Endometrium (tissue), 2 donors: Measurements from ENCODE around the gene PITRM1.
A peak's percentile ranks its signal among the peaks of the same experiment; 100 is the strongest.

ENCODE experiments used
- FAIRE-seq: peaks from 2 replicates; lab custom pipeline; 2012; peaks lifted over from hg19 to GRCh38; lab: Jason Lieb, UNC
- donor health status: control.
- donor health status: control.

Gene PITRM1

GRCh38 chr10:3100856-3101640, 71.5 kb downstream of the PITRM1 start:
- no peak for FAIRE-seq

DNA sequence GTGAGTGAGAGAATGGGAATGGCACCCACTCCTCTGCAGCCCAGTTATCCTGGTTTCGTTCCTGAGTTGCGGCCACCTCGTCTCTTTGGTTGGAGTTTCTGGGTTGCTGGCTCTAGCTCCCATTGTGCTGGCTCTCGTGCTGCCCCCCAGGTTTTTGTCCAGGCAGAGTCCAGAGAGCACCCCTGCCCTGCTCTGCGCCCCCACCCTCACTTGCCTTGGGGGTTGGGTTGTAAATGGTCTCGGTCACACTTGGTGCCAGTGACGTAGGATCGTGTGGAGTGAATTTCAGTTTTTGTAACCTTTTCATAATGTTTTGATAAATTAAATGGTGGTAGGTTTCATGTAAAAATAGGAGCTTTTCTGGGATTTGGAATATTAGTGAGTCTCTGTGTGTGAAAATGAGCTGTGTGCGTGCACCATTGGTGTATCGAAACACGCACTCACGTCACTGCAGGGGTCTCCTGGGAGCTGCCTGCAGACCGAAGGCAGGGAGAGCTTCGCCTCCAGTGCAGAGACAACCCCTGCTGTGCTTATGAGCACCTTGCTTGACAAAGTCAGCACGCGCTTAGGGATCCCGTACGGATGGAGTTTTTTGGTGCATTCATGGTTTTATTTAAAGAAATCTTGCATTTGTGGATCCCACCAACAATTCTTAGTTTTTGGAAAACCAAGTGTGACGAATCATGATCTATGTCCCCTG, 72.3 kb downstream of the PITRM1 start:
- FAIRE-seq = no peak

GRCh38 chr10:3099291-3100092, 73.1 kb downstream of the PITRM1 start:
- FAIRE-seq = no peak

DNA sequence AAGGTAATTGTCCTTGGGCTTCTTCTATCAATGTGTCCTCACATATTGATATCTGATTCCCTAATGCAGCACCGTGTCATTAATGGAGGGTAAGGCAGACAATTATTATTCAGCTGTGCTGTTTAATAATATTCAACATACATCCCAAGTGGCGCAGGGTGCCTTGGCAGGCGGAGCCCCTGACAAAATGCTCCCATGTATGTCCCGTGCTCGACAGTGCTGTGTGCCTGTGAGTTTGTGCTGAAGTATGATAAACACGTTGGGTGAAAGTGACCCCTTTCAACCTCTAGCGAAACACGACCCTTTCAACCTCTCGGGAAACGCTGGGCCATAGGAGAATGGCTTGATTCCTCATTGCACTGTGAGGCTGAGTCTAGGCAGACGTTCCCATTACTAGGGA, 73.9 kb downstream of the PITRM1 start:
- no peak for FAIRE-seq

- FAIRE-seq = no peak
Measured at GRCh38 chr10:3097160-3097559, 75.4 kb downstream of the PITRM1 start.

DNA sequence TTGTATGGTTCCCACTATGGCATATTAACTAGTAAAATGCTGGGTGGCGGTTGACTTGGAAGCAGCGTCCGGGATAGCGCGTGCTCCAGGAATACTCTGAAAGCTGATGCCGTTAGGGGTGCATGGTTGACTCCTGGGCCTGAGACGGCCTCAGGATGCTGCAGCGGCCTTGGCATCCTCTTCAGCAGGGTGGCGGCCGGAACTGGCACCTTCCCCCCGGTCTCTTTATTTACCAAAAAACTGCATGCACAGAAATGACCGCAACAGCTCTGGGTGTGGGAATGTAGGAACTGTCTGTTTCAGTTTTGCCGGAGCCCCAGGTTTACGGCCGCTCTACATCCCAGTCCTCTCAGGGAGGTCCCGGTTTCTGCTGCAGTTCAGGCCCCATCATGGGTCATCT, 76.4 kb downstream of the PITRM1 start:
- no peak for FAIRE-seq

DNA sequence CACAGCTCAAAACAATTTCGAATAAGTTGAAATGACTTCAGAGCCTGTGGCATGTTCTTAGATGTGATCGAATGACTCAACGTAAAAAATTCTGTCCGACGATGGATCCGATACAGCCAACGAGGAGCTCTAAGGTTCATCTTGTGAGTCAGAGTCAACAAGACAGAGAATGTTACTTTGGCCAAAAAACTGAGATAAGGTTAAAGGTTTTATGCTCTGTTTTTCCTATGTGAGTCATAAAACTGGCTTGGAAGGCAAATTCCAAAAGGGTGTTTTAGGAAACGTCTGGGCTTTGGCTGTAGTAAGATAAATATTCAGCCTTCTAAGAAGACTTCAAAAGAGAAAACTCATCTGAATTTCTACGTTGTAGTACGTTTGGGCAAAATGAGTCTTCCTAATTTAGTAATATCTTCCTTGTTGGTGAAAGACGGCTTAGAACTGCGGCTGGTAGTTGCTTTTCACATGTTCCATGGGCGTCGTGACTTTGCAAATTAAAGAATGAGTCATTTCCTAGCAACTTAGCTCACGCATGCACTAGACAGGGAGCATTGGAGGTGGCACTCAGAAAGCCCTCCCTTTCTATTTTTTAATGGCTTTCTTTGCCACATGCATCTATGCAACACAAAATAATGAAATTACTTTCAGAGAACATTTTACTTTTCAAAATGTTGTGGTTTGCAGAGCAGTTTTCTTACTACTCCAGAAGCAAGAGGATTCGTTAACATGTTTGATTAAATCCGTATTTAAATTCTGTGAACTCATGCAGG, 77.0 kb downstream of the PITRM1 start:
- FAIRE-seq = peak; percentile 94

- no peak for FAIRE-seq
Measured at GRCh38 chr10:3094609-3095036, 78.0 kb downstream of the PITRM1 start.

- no peak for FAIRE-seq
Measured at GRCh38 chr10:3093996-3094395, 78.6 kb downstream of the PITRM1 start.

DNA sequence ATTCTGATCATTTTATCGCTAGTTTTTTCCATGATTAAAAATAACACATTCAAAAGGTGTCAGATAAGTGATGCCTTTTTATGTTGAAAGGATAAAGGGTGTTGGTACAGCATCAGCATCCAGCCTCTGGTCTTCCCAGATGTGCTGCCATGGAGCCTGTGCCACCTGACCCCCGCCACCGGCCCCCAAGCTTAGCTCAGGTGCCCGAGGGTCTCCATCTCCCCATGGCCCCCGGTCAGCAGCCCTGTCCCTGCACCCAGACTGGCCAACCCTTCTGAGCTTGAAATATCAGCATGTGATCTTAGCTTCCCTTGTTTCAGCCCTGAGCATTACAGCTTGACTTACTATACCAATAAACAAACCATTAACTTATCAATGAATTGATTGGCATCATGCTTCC, 80.7 kb downstream of the PITRM1 start:
- no peak for FAIRE-seq

DNA sequence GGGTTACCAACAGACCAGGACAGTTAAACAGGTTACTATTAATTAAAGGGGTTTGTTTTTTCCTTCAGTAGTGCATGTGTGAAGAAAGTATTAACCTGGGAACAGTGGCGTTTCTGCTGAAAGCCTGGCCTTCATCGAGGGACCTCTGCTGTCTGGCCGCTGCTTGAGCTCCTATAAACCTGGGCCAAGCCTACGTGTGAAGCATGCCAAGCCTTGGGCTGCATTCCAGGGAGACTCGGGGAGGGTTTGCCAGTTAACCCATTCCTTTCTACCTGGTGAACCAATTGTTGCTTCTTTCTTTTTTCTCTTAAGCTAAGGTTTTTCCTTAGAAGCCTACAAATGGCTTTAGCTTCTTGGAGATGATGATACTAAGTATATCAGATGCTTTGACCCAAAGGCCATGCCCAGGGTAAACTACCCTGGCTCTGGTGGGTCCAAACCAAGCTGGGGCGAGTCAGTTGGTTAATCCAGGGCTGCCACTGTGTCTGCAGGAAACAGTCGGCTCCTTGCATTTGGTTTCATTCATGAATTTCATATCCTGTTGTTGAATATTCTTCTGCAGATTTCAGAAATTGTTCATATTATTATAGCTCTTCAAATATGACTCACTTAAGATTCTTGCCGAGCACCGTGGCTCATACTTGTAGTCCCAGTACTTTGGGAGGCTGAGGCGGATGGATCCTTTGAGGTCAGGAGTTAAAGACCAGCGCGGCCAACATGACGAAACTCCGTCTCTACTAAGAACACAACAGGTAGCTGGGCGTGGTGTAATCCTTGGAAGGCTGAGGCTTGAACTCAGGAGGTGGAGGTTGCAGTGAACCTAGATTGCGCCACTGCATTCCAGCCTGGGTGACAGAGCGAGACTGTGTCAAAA, 81.4 kb downstream of the PITRM1 start:
- no peak for FAIRE-seq

DNA sequence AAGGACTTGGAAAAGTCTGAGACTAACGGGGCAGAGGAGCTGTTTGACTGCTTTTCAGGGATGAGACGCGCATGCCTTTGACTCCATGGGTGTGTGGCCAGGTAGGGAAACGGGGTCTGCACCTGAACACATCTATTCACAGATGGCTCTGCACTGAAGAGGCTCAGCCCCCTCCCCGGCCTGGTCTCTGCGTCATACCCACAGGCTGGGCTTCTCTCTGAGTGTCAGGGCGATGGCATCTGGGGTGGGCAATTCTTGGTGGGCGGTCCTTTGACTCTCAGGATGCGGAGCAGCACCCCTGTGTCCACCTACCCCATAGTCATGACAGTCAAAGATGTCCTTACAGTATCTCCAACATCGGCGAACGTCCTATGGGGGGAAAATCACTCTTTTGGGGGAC, 82.2 kb downstream of the PITRM1 start:
- FAIRE-seq = no peak
